NCI-H1105 (cell line): Measurements from ENCODE around the gene STAT5A.
"Not testable (repeated sequence)": the region's sequence is repeated elsewhere in the genome, so short reads cannot be mapped to it uniquely, and the experiment has no call there.

ENCODE experiments used
- DNase-seq: peaks from one replicate; lab custom pipeline; 2025; lab: John Stamatoyannopoulos, UW

Gene STAT5A

DNA sequence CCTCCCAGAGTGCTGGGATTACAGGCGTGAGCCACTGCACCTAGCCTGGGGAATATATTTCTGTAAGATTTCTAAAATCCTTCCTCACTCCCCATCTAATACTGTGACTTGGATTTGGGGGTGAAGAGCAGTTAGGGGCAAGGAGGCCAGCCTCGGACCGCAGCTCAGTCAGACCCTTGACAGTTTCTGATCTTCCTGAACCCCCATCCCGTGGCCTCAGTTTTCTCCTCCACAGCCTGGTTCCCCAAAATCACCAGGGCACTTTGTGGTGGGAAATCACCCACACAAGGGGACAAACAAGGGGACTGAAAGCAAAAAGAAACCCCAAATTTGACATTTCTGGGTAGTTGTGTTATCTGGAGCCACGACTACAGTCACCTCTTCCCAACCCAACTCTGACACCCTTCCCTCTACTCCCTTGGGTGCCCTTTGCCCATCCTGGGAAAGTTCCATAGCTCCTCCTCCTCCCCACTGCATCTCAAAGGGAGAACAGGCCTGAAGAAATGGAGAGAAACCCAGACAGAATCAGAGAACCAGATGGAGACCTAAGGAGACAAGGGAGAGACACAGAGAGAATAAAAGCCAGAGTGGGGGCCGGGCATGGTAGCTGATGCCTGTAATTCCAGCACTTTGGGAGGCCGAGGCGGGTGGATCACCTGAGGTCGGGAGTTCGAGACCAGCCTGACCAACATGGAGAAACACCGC is 2.8 kb upstream of the STAT5A start:
- no peak for DNase-seq

DNA sequence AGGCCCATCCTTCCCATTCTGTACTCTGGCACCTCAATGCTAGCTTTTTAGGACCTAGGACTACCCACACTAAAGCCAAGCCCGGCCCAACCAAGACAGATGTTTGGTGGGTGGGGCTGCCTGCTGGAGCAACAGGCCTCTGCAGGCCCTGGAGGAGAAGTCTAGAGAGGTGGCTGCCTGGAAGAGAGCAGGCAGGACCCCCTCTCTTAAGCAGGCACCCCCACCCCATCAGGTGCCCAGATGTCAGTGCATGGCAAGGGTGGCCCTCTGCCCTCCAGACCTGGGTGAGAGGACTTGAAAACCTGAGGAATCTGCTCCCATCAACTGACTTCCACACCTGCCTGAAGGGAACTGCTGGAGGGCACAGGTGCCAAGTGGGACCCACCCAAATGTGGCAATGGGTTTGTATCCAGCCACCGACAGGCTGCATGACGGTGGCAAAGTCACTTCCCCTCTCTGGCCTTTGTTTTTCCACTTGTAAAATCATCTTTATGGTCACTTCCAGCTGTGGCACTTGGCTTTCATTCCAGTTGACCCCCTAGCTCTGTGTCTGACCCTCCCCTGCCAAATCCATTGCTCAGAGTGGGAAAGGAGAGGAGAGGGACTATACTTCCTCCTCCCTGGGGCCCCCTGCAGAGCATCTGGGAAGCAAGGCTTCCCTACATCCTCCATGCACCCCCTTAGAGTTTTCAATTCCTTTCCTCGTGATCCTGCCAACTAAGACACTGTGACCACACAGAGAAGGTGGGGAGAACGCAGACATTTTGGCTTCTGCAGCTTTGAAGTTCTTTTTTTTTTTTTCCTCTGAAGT is 1.7 kb upstream of the STAT5A start:
- DNase-seq: no peak

DNA sequence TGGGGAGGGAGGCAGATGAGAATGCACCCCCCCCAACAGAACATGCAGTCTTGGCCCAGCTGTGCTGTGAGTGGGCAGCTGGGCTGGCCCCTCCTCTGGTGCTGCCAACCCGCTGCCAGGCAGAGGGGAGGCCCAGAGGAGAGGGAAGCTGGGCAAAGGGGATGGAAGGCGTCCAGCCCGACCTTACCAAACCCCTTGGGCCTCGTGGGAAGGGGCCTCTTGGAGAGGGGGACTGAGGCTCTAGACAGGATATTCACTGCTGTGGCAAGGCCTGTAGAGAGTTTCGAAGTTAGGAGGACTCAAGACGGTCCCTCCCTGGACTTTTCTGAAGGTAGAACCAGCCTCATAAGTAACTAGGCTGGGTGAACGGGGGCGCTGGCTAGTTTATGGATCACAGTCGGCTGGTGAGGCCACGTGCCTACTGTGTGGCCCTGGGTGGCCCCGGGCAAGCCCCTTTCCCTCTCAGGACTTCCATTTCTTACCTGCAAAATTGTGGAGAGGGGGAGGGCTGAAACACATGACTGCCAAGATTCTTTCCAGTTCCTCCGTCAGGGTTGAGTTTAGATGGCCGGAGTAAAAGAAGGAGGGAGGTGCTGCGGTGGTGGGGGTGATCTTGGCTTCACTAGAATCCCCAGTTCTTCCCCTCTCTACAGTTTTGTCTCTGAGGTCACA is 857 bp upstream of the STAT5A start:
- no peak for DNase-seq

DNA sequence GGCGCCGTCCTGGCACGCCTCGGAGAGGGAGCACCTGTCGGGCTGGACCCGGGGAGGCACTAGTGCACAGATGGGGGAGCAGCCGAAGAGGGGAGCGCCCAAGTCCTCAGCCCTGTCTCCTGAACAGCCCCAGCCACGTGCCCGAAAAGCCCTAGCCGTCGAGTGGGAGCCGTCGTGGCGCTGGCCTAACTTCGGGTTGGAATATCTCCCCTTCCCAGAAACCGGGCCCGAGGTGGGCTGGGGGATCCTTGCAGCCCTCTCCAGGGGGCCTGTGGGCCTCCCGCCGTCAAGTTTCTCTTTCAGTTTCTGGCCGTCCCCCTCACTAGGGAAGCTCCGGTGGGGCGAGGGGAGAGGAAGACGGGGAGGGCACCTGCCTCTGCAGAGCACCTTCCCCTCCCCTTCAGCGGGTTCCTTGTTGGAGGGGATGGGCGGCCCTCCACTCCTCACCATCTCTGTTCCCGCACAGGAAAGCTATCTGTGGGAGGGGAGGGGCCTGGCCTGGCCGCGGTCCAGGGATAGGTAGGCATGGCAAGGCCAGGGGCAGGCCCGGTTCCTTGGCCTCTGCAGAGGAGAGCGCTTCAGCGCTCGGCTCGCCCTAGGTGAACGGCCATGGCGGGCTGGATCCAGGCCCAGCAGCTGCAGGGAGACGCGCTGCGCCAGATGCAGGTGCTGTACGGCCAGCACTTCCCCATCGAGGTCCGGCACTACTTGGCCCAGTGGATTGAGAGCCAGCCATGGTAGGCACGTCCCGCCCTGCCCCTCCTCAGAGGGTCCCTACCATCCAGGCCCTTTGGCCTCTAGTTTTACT is 709 bp downstream of the STAT5A start:
- DNase-seq: peak; percentile 28

DNA sequence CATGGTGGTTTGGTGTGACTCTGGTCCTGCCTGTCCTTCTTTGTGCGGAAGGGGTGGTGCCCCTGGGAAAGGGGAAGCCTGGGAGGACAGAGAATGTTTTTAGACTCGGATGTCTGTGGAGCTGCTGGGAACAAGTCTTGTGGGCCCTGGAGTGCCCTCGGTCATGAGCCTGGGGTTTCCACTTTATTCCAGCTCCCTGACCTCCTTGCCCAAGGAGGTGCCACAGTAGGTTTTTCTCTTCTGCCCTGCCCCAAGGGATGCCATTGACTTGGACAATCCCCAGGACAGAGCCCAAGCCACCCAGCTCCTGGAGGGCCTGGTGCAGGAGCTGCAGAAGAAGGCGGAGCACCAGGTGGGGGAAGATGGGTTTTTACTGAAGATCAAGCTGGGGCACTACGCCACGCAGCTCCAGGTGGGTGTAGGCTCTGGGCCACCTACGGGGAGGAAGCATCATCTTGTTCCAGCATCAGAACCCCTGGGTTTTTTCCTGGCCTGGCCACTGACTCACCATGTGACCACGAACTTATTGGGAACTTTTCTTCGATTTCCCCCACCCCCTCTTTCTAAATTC is 1.4 kb downstream of the STAT5A start:
- DNase-seq: no peak

DNA sequence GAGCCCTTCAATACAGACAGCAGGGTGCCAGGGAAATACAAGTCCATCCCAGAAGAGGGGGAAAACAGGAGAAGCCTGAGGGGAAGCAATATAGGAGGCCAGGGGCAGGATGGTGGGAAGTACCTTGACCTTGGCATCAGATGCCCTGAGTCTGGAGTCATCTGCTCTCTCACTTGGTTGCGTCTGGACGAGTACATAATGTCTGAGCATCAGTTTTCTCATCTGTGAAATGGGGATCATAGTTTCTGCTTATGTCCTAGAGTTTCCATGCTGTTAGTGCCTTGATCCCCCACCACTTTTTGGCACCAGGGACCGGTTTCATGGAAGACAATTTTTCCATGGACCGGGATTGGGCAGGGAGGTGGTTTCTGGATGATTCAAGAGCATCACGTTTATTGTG is 2.3 kb downstream of the STAT5A start:
- no peak for DNase-seq

DNA sequence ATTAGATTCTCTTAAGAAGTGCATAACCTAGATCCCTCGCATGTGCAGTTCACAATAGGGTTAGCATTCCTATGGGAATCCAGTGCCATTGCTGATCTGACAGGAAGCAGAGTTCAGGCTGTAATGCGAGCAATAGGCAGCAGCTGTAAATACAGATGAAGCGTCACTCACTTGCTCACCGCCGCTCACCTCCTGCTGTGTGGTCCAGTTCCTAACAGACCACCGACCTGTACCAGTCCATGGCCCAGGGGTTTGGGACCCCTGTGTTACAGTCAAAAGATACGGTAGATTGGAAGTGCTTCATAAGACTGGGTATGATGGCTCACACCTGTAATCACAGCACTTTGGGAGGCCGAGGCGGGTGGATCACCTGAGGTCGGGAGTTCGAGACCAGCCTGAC is 2.8 kb downstream of the STAT5A start:
- DNase-seq: no peak

DNA sequence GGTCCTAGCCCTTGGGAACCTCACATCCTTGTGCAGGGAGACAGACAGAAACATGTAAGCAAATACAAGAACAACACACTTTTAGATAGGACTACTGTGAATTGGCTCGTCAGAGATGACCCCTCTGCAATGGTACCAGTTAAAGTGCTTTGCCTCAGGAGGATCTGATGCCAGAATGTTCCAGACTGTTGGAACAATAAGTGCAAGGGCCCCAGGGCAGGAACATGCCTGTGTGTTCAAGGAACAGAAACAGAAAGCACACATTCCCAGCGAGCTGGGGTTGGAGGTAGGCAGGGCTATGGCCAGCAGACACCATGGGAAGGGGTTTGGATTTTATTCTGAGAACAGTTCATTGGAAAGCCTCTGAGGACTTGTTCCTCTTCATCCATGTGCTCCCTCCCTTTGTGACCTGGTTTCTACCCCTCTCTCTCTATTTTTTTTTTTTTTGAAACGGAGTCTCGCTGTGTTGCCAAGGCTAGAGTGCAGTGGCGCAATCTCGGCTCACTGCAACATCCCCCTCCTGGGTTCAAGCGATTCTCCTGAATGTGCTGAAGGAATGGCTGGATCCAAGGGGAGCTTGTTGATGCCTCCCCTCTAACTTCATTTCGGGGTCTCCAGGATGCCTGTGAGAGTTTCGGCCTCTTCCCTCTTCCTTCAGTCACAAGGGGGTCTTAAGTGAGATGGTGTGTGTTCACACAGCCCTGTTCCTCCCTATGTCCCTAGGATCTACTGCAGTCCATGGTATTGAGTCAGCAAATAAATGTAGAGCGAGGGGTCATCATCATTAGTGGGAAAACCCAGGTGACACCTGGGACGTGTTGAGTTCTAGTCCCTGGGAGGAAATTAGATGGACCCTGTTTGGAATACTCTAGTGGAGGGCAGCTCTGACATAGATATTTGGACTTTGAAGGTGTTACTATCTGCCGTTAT is 6.4 kb downstream of the STAT5A start:
- DNase-seq: no peak

DNA sequence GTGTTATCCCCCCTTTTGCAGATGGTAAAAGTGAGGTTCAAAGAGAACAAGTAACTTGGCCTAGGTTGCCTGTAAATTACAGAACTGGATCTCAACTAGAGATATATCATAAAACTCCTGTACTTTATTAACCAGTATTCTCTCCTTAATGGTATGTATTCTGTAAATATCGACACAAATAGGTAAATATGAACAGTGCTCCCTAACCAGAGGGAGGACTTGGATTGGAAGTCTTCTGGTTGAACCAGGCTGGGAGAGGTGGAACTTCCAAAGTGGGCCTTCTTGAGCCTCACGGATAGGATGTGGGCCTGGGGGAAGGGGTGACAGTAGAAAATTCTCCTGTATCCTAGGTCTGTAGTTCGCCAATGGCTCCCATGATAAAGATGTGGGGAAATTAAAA is 7.7 kb downstream of the STAT5A start:
- no peak for DNase-seq

DNA sequence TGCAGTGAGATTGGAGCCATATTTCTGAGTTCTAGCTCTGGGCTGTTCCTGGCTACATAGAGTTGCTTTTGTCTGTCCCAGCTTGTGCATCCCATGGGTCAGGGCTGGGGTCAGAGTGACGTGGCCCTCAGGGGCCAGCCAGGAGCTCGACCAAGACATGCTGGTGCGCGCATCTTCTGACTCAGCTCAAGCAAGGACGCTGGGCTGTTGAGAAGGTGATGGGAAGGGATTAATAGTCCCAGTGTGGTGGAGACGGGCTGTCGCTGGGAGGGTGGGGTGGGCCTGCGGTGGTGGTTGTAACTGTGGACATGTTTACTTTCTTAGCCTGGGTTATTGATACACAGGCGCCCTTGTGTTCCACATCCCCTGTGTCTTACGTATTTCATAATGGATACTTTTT is 9.5 kb downstream of the STAT5A start:
- not testable (repeated sequence) for DNase-seq

DNA sequence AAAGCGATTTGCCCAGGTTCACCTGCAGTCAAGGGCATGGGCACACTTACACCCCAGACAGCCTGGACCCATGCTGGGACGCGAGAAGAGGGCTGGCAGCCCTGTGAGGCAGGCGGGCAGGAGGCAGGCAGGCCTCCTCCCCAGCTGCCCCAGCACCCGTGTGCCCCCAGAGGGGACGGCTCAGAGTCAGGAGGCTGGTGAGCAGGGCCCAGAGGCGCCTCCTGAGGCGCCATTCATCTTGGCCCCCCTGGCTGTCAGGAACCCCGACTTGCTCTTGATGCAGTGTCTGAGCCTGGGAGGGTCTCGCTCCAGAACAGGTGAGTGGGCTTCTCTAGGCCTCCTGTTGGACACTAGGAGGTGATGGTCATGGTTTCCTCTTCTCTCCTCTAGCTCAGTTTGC is 11.1 kb downstream of the STAT5A start:
- DNase-seq: not testable (repeated sequence)

DNA sequence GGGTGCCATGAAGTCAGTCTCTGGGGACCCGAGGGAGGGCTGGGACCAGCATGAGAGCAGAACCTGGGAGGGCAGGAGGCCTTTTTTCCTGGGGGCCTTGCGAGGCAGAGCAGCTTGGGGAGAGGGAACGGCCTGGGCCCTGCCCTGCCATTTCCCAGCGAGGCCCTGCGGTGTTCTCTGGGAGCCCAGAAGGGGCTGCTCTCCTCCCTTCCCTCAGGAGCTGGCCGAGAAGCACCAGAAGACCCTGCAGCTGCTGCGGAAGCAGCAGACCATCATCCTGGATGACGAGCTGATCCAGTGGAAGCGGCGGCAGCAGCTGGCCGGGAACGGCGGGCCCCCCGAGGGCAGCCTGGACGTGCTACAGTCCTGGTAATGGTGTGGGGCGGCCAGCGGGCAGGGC is 11.6 kb downstream of the STAT5A start:
- not testable (repeated sequence) for DNase-seq

DNA sequence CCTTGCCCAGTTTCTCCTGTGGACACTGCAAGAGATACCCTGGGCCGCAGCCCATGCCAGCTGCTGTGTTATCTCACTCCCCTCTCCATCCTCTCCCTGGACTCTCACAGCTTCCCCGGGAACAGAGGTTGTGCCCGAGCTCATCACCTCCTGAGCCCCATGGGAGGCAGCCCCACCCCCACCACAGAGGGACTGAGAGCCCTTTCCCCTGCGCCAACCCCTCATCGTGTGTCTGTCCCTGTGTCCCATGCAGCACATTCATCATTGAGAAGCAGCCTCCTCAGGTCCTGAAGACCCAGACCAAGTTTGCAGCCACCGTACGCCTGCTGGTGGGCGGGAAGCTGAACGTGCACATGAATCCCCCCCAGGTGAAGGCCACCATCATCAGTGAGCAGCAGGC is 12.7 kb downstream of the STAT5A start:
- DNase-seq: no peak

DNA sequence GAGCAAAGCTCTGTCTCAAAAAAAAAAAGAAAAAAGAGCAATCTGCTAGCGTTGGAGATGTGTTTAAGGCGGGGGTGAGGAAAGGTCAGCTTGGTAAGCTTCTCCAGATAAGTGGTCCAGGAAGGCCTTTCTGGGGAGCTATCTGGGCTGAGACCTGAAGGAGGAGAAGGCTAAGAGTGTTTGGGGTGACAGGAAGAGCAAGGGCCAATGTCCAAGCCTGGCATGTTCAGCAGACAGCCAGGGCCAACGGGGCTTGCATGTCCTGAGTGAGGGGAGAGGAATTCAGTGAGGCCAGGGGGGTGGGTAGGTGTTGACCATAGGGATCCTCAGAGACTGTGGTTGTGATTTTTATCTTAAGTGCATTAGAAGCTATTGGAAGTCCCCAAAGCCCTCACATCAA is 15.4 kb downstream of the STAT5A start:
- DNase-seq: no peak

DNA sequence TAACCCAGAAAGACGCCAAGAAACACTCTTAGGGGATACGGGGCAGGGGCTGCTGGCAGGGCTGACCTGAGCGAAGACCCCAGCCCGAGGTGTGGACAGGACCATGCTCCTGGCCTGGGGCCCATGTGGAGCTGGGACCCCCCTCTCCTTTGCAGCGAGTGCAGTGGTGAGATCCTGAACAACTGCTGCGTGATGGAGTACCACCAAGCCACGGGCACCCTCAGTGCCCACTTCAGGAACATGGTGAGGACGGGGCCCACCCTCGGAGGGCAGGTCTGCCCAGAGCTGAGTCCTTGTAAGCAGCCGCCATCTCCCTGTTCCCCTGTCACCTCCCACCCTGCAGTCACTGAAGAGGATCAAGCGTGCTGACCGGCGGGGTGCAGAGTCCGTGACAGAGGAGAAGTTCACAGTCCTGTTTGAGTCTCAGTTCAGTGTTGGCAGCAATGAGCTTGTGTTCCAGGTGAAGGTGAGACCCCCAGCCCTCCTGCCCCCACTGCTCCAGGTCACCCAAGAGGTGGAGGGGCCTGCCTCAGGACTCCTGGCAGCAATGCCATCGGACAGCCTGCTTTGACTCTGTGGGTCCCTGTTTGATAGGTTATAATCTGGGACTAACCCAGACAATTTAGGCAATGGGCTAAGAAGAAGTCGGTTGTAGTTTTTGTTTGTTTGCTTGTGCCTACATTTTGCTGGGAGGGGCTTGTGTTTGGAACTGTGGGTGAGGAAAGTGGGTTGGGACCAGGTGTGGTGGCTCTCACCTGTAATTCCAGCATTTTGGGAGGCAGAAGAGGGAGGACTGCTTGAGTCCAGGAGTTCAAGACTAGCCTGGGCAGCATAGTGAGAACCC is 16.1 kb downstream of the STAT5A start:
- DNase-seq: no peak

DNA sequence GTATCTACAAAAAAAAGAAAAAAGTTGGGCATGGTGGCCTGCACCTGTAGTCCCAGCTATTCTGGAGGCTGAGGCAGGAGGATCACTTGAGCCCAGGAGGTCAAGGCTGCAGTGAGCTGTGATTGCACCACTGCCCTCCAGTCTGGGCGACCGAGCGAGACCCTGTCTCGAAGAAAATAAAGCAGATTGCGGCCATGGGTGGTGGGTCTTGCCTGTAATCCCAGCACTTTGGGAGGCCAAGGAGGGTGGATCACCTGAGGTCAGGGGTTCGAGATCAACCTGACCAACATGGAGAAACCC is 16.7 kb downstream of the STAT5A start:
- DNase-seq: not testable (repeated sequence)

DNA sequence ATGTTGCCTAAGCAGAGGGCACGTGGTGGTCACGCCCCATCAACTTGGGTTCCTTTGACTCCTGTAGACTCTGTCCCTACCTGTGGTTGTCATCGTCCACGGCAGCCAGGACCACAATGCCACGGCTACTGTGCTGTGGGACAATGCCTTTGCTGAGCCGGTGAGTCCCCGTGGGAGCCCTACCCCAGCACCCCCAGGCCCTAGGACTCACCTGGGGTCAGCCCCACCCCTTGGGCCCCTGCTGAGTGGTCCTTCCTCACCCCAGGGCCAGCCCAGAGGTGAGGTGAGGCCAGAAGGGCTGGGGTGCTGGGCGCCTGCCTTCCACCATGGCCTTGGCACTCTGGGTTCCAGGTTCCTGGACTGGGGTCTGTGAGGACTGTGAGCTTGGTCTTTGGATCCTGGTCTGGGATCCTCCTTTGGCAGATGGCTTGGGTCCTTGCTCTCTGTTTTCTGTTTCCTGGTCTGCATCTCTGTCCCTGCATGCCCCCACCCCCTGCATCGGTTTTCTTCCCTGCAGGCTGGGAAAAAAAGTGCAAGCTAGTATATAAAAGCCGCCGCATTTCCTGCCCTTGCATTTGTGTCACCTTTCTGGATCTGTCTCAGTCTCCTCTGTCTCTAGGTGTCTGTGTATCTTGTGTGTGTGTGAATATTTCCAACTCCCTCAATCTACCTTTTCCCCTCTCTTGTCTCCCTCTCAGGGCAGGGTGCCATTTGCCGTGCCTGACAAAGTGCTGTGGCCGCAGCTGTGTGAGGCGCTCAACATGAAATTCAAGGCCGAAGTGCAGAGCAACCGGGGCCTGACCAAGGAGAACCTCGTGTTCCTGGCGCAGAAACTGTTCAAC is 17.5 kb downstream of the STAT5A start:
- no peak for DNase-seq

DNA sequence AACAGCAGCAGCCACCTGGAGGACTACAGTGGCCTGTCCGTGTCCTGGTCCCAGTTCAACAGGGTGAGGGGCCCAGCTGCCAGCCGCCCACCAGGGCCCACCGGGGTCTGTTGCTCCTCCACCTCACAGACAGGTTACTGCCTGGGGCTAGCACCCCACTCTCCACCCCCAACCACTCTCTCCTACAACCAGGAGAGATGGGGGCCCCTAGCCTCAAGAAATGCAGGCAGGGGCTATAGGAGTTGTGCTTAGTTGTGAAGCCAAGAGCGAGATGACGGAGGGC is 18.0 kb downstream of the STAT5A start:
- DNase-seq: no peak

DNA sequence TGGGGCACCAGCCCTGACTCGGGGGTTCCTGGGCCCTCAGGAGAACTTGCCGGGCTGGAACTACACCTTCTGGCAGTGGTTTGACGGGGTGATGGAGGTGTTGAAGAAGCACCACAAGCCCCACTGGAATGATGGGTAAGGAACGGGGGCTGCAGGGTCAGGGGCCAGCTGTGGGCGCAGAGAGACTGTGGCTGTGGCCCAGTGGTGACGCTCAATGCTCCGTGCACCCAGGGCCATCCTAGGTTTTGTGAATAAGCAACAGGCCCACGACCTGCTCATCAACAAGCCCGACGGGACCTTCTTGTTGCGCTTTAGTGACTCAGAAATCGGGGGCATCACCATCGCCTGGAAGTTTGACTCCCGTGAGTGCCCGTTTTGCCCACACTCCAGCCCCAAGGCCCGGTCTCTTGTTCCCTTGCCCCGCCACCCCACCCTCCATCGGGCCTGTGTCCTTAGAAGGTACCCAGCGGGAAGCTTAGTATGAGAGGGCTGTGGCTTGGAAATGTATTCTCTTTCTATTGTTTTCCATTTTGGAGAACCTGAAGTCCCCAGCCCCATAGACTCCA is 19.1 kb downstream of the STAT5A start:
- no peak for DNase-seq
